Esophagus muscularis mucosa (tissue), 3 donors: Measurements from ENCODE around the gene GPATCH2.

Experiments used
- POLR2A ChIP-seq: fragments of 450-650 bp; IDR thresholded peaks from one replicate; pipeline ENCODE4 v1.6.1; 2017; ENCODE audit warnings: antibody characterized with exemption, moderate library complexity, mild to moderate bottlenecking, low read depth
- POLR2AphosphoS5 ChIP-seq, 2 donors: sonication (generic); formaldehyde crosslinking; IDR thresholded peaks; one replicate each; pipeline ENCODE4 v1.6.1; 2017; ENCODE audit warnings: antibody characterized with exemption in 2 of 2
- TF ChIP-seq, protein P1 (sequence below), 3 experiments: fragments of 200-600 bp in 2 of 3; fragments of 450-650 bp in 1 of 3; sonication (generic) in 2 of 3; IDR thresholded peaks; one replicate each; pipeline ENCODE4 v1.5.1; 2017 to 2019; ENCODE audit warnings: antibody characterized with exemption in 3 of 3, mild to moderate bottlenecking in 2 of 3, moderate library complexity in 1 of 3

DNA sequence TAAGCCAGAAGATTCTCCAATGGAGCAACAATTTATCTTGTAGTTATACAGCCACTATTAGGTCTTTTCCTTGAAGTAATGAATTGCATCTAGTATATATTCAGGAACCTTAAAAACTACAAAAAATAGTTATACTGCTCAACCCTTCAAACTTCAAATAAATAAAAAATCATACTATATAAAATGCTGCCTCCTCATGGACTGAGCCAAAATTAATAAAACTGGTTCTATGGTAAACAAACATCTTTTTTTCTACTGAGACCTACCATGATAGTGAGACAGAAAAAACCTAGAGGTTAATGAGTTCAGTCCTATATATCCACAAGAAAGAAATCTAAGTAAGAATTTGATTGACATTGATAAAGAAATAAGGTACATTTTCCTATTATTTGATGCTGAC is 67.7 kb downstream of the GPATCH2 start:
- TF ChIP-seq, protein P1, sequence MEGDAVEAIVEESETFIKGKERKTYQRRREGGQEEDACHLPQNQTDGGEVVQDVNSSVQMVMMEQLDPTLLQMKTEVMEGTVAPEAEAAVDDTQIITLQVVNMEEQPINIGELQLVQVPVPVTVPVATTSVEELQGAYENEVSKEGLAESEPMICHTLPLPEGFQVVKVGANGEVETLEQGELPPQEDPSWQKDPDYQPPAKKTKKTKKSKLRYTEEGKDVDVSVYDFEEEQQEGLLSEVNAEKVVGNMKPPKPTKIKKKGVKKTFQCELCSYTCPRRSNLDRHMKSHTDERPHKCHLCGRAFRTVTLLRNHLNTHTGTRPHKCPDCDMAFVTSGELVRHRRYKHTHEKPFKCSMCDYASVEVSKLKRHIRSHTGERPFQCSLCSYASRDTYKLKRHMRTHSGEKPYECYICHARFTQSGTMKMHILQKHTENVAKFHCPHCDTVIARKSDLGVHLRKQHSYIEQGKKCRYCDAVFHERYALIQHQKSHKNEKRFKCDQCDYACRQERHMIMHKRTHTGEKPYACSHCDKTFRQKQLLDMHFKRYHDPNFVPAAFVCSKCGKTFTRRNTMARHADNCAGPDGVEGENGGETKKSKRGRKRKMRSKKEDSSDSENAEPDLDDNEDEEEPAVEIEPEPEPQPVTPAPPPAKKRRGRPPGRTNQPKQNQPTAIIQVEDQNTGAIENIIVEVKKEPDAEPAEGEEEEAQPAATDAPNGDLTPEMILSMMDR (IDR thresholded peaks at IDR 0.05): no peak
- TF ChIP-seq POLR2AphosphoS5 (IDR thresholded peaks at IDR 0.05): no peak
- TF ChIP-seq POLR2A: no peak
